ENCODE measurements around the gene B4GALT5. TPM values are rescaled to one million over a fixed set of nuclear protein-coding genes. Genes with fewer than 3 reads are reported as not detected.

Gene B4GALT5
- total RNA-seq, 4 donors from 2014 or later, result 13.5 to 59.0 (median 25.0) TPM

DNA sequence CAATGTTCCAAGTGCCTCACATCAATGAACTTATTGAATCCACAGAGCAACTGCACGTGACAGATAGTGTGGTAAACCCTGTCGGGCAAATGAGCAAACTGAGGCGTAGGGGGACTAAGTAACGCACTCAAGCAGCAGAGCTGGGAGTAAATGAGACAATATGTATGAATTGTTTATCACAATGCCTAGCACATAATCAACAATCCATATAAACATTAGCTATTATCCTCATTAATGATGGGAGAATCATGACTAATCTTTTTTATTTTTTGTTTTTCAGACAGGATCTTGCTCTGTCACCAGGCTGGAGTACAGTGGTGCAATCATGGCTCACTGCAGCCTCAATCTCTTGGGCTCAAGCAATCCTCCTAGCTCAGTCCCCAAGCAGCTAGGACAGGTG, 43.9 kb upstream of the B4GALT5 start:
- Histone ChIP-seq H3K27me3 (no peaks in the 10 kb centered on the region), H3K9me3 (no peaks in the 10 kb centered on the region), H3K36me3 (no peaks in the 10 kb centered on the region), H3K4me3 (no peak overlapping the region), H3K4me1 (no peaks in the 10 kb centered on the region), H3K27ac (no peak overlapping the region)
- no peak for DNase-seq
- intact Hi-C loops (cut with DNase I; ENCODE audit: low total_unique reads), result no loop called here
- TF ChIP-seq CTCF (IDR thresholded peaks at IDR 0.05) (no peak), POLR2A (IDR thresholded peaks at IDR 0.05) (no peak)

- H3K9me3 ChIP-seq, result no peaks in the 10 kb centered on the region
- H3K36me3 ChIP-seq, result no peaks in the 10 kb centered on the region
- intact Hi-C loops (cut with DNase I; ENCODE audit: low total_unique reads), result no loop called here
- H3K4me1 ChIP-seq, result no peaks in the 10 kb centered on the region
- H3K27ac ChIP-seq, result no peak overlapping the region
- no peaks in the 10 kb centered on the region for H3K27me3 ChIP-seq
- TF ChIP-seq POLR2A (IDR thresholded peaks at IDR 0.05) (no peak), CTCF (IDR thresholded peaks at IDR 0.05) (no peak)
- no peak overlapping the region for H3K4me3 ChIP-seq
- DNase-seq, result no peak
These were observed 42.6 kb upstream of the B4GALT5 start for GRCh38 chr20:49756241-49756640.

GRCh38 chr20:49754596-49754995, 40.9 kb upstream of the B4GALT5 start:
- intact Hi-C loops (cut with DNase I; ENCODE audit: low total_unique reads), result no loop called here
- no peaks in the 10 kb centered on the region for H3K27me3 ChIP-seq
- TF ChIP-seq CTCF (IDR thresholded peaks at IDR 0.05) (no peak), POLR2A (IDR thresholded peaks at IDR 0.05) (no peak)

GRCh38 chr20:49753133-49753532, 39.5 kb upstream of the B4GALT5 start:
- H3K4me3 ChIP-seq, result no peak overlapping the region
- intact Hi-C loops (cut with DNase I; ENCODE audit: low total_unique reads), result no loop called here
- TF ChIP-seq CTCF (IDR thresholded peaks at IDR 0.05) (no peak), POLR2A (IDR thresholded peaks at IDR 0.05) (no peak)
- no peaks in the 10 kb centered on the region for H3K27me3 ChIP-seq
- no peaks in the 10 kb centered on the region for H3K36me3 ChIP-seq
- peaks cover 0 to 7% of the 10 kb centered on the region in 2 donors for H3K4me1 ChIP-seq
- no peaks in the 10 kb centered on the region for H3K9me3 ChIP-seq
- H3K27ac ChIP-seq, result no peak overlapping the region
- DNase-seq, result no peak

More at GRCh38 chr20:49754596-49754995, 40.9 kb upstream of the B4GALT5 start:
- no peaks in the 10 kb centered on the region for H3K36me3 ChIP-seq
- H3K4me3 ChIP-seq, result no peak overlapping the region
- no peak for DNase-seq
- no peak overlapping the region for H3K27ac ChIP-seq
- H3K4me1 ChIP-seq, result peaks cover 0 to 7% of the 10 kb centered on the region in 2 donors
- H3K9me3 ChIP-seq, result no peaks in the 10 kb centered on the region

DNA sequence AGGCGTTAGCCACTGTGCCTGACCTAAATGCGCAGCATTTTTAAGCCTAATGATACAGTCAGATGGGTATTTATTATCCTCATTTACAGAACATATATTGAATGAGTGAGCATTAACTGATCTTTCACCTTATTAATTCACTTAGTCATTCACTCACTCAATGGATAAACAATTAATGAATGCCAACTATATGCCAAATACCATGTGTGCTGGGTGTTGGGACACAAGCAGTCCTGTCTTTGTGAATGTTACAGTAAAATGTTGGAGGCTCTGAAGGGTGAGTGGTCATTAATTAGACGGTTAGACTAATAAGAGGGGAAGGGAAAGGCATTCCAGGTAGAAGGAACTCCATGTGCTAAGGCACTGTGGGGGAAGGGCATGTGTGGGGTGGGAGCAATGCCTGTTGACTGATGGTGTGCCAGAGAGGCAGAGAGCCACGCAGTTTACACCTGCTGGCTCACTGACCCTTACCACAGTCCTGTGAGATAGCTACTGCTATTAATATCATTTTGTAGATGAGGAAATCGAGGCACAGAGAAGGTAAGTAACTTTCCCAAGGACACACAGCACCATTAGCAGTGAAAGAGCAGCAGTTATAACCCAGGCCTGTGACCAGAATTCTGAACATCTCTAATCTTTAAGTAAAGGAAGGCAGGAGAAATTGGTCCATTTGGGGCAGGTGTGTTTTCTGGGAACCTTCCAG, 38.7 kb upstream of the B4GALT5 start:
- H3K4me3 ChIP-seq, result no peak overlapping the region
- TF ChIP-seq CTCF (IDR thresholded peaks at IDR 0.05) (no peak), POLR2A (IDR thresholded peaks at IDR 0.05) (no peak)

More for the DNA sequence above, 38.7 kb upstream of the B4GALT5 start:
- no peak for DNase-seq
- intact Hi-C loops (cut with DNase I; ENCODE audit: low total_unique reads), result no loop called here
- no peaks in the 10 kb centered on the region for H3K36me3 ChIP-seq
- H3K9me3 ChIP-seq, result no peaks in the 10 kb centered on the region
- no peaks in the 10 kb centered on the region for H3K27me3 ChIP-seq
- H3K27ac ChIP-seq, result no peak overlapping the region
- H3K4me1 ChIP-seq, result peaks cover 0 to 7% of the 10 kb centered on the region in 2 donors
